ENCODE data around the gene KIF6. TPM values are rescaled to one million over a fixed set of nuclear protein-coding genes. Genes with fewer than 3 reads are reported as not detected.

Gene KIF6
- total RNA-seq, 1 experiment from 2014 or later, result not detected

DNA sequence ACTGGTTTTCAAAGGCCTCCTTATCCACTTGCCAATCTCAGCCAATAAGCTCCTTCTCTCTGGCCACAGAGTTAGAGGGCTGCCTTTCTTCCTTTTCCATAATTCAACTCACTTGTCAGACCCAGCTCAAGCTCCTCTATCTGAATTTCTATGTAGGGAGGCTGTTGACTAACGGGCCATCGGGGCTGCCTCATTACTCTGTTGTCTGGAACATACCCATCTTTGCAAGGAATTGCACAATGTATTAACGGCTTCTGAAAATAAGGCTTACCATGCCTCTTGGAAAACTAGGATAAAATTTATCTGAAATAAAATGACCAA, 28.5 kb upstream of the KIF6 start:
- ChIA-PET CTCF (no interaction called here), POLR2A (no interaction called here), RAD21 (ENCODE audit: low non-redundant PET in 1 of 2, low total read pairs in 2 of 2, uncharacterized antibody in 2 of 2, unreplicated experiment in 2 of 2) (no interaction called here)
- no peak overlapping the region for H3K27ac ChIP-seq (ENCODE audit: low read depth, low read length)
- H2AFZ ChIP-seq (ENCODE audit: low read depth, low read length, poor library complexity, severe bottlenecking), result no peak overlapping the region
- H3K9me2 ChIP-seq (ENCODE audit: insufficient read depth), result no peaks in the 10 kb centered on the region
- H3K9me3 ChIP-seq (ENCODE audit: control insufficient read depth in 1 of 2, insufficient read depth in 1 of 2, low read depth in 1 of 2, low read length in 2 of 2), result no peaks in the 10 kb centered on the region
- no peaks in the 10 kb centered on the region for H4K20me1 ChIP-seq (ENCODE audit: insufficient read depth)
- no peaks in the 10 kb centered on the region for H3K79me2 ChIP-seq (ENCODE audit: insufficient read depth, low read length)
- TF ChIP-seq RAD21 (IDR thresholded peaks at IDR 0.05; ENCODE audit: low read depth), result no peak
- TF ChIP-seq, protein P1, sequence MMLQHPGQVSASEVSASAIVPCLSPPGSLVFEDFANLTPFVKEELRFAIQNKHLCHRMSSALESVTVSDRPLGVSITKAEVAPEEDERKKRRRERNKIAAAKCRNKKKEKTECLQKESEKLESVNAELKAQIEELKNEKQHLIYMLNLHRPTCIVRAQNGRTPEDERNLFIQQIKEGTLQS (IDR thresholded peaks at IDR 0.05), result no peak
- TF ChIP-seq TCF7L2 (IDR thresholded peaks at IDR 0.05; ENCODE audit: borderline replicate concordance, extremely low read depth, insufficient read depth, insufficient read length), result no peak
- no peak for TF ChIP-seq CEBPB (IDR thresholded peaks at IDR 0.05; ENCODE audit: low read depth)
- TF ChIP-seq EZH2 (IDR thresholded peaks at IDR 0.05), result no peak
- no peak for TF ChIP-seq FOSL1 (IDR thresholded peaks at IDR 0.05; ENCODE audit: low read depth)
- TF ChIP-seq ZFX (IDR thresholded peaks at IDR 0.05), result no peak
- no peak for TF ChIP-seq ZNF274 (IDR thresholded peaks at IDR 0.05; ENCODE audit: low read depth, low read length)
- no peak for TF ChIP-seq JUND (IDR thresholded peaks at IDR 0.05)
- no peak for TF ChIP-seq EGR1 (IDR thresholded peaks at IDR 0.05; ENCODE audit: low read depth)
- no peak for TF ChIP-seq EZH2phosphoT487 (IDR thresholded peaks at IDR 0.05; ENCODE audit: borderline replicate concordance)
- TF ChIP-seq SP1 (IDR thresholded peaks at IDR 0.05; ENCODE audit: low read depth), result no peak
- TF ChIP-seq, protein P2, sequence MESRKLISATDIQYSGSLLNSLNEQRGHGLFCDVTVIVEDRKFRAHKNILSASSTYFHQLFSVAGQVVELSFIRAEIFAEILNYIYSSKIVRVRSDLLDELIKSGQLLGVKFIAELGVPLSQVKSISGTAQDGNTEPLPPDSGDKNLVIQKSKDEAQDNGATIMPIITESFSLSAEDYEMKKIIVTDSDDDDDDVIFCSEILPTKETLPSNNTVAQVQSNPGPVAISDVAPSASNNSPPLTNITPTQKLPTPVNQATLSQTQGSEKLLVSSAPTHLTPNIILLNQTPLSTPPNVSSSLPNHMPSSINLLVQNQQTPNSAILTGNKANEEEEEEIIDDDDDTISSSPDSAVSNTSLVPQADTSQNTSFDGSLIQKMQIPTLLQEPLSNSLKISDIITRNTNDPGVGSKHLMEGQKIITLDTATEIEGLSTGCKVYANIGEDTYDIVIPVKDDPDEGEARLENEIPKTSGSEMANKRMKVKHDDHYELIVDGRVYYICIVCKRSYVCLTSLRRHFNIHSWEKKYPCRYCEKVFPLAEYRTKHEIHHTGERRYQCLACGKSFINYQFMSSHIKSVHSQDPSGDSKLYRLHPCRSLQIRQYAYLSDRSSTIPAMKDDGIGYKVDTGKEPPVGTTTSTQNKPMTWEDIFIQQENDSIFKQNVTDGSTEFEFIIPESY (IDR thresholded peaks at IDR 0.05; ENCODE audit: extremely low read depth, insufficient replicate concordance, low read length), result no peak
- TF ChIP-seq, protein P3, sequence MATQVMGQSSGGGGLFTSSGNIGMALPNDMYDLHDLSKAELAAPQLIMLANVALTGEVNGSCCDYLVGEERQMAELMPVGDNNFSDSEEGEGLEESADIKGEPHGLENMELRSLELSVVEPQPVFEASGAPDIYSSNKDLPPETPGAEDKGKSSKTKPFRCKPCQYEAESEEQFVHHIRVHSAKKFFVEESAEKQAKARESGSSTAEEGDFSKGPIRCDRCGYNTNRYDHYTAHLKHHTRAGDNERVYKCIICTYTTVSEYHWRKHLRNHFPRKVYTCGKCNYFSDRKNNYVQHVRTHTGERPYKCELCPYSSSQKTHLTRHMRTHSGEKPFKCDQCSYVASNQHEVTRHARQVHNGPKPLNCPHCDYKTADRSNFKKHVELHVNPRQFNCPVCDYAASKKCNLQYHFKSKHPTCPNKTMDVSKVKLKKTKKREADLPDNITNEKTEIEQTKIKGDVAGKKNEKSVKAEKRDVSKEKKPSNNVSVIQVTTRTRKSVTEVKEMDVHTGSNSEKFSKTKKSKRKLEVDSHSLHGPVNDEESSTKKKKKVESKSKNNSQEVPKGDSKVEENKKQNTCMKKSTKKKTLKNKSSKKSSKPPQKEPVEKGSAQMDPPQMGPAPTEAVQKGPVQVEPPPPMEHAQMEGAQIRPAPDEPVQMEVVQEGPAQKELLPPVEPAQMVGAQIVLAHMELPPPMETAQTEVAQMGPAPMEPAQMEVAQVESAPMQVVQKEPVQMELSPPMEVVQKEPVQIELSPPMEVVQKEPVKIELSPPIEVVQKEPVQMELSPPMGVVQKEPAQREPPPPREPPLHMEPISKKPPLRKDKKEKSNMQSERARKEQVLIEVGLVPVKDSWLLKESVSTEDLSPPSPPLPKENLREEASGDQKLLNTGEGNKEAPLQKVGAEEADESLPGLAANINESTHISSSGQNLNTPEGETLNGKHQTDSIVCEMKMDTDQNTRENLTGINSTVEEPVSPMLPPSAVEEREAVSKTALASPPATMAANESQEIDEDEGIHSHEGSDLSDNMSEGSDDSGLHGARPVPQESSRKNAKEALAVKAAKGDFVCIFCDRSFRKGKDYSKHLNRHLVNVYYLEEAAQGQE (IDR thresholded peaks at IDR 0.05; ENCODE audit: low read depth), result no peak
- TF ChIP-seq YY1 (IDR thresholded peaks at IDR 0.05; ENCODE audit: extremely low read depth, insufficient replicate concordance, low read depth, low read length), result no peak
- no peak overlapping the region for H3K4me3 ChIP-seq (replicated peaks in 1 of 2; ENCODE audit: low read depth in 1 of 2, low read length in 2 of 2)
- H3K27me3 ChIP-seq (ENCODE audit: insufficient read depth, low read length), result peaks cover 40% of the 10 kb centered on the region
- no peak overlapping the region for H3K4me2 ChIP-seq (ENCODE audit: low read length)
- BruUV-seq (replicated peaks), result no TSS peak
- no peak overlapping the region for H3K9ac ChIP-seq (ENCODE audit: low read length)
- no peaks in the 10 kb centered on the region for H3K36me3 ChIP-seq (ENCODE audit: control insufficient read depth in 1 of 2, insufficient read depth in 2 of 2, low read length in 2 of 2)
- ATAC-seq (no peak), DNase-seq (ENCODE audit: low read depth, low spot score) (no peak)
- intact Hi-C loops (cut with micrococcal nuclease), result no loop called here
- H3K4me1 ChIP-seq (ENCODE audit: control insufficient read depth in 1 of 2, insufficient read depth in 2 of 2, low read length in 2 of 2), result no peaks in the 10 kb centered on the region
